DND-41 (cell line): ENCODE data around the gene PYURF.

Source experiments
- CTCF ChIP-seq: IDR thresholded peaks from 2 replicates; pipeline ENCODE4 v1.5.1; 2012; ENCODE audit warnings: borderline replicate concordance, low read length, moderate library complexity, mild to moderate bottlenecking; ENCODE audit not compliant: poor library complexity, severe bottlenecking; ENCODE audit errors: extremely low read depth
- EZH2 ChIP-seq: IDR thresholded peaks from 3 replicates; pipeline ENCODE4 v1.6.1; 2012; ENCODE audit warnings: borderline replicate concordance, low read depth, mild to moderate bottlenecking, moderate library complexity, low read length, inconsistent platforms; ENCODE audit not compliant: severe bottlenecking

GRCh38 chr4:88478247-88478646 lies 45.3 kb downstream of the PYURF start:
- TF ChIP-seq CTCF: no peak
- no peak for TF ChIP-seq EZH2
